Progenitor cell of endocrine pancreas (in vitro differentiated cells): Measurements from ENCODE around the gene OBSCN. TPM values are rescaled to one million over a fixed set of nuclear protein-coding genes. Genes with fewer than 3 reads are reported as not detected.

Source experiments
- DNase-seq: peaks from one replicate; pipeline ENCODE4 v3.0.0; 2021; ENCODE audit warnings: low spot score; ENCODE audit not compliant: unreplicated experiment
- H3K27ac Mint-ChIP-seq: 2 replicates; pipeline ENCODE4 v1.8.0; 2021; ENCODE audit warnings: mild to moderate bottlenecking, moderate library complexity, mixed read lengths
- H3K27me3 Mint-ChIP-seq: 2 replicates; pipeline ENCODE4 v1.8.0; 2021; ENCODE audit warnings: mixed read lengths
- H3K36me3 Mint-ChIP-seq: 2 replicates; pipeline ENCODE4 v1.8.0; 2022; ENCODE audit warnings: mixed read lengths; ENCODE audit not compliant: insufficient read depth
- H3K4me1 Mint-ChIP-seq: 2 replicates; pipeline ENCODE4 v1.8.0; 2021; ENCODE audit warnings: low read depth, mixed read lengths
- H3K4me3 Mint-ChIP-seq: 2 replicates; pipeline ENCODE4 v1.8.0; 2021; ENCODE audit warnings: low read depth, mild to moderate bottlenecking, moderate library complexity, mixed read lengths
- H3K9me3 Mint-ChIP-seq: 2 replicates; pipeline ENCODE4 v1.8.0; 2021; ENCODE audit warnings: low read depth, mixed read lengths
- CTCF ChIP-seq: fragments of 200-600 bp; sonication (generic); IDR thresholded peaks from one replicate; pipeline ENCODE4 v1.5.0; 2021; ENCODE audit warnings: antibody characterized with exemption, mild to moderate bottlenecking; ENCODE audit not compliant: unreplicated experiment
- long read RNA-seq: library from polyadenylated mRNA; unstranded; transcript quantifications from one replicate; pipeline ENCODE4 v2.0.0, GENCODE V29; 2020
- total RNA-seq: library from RNA; stranded (reverse); gene quantifications from 2 replicates; pipeline ENCODE4 v1.2.1, GENCODE V29; 2021

The OBSCN gene
- 57.3 and 57.5 TPM in 2 replicates for total RNA-seq
- long read RNA-seq, partial matches to known transcripts: 7 of 13 reads
- long read RNA-seq, other reads (novel, unspliced or antisense): 6 of 13 reads

GRCh38 chr1:228207851-228208821, at the start of gene OBSCN:
Gene OBSCN (plus strand): TSS chr1:228208044. CDS start chr1:228211784, 3,740 bp downstream.
- peaks cover 1% of the 10 kb centered on the region for H3K36me3 Mint-ChIP-seq
- H3K27me3 Mint-ChIP-seq: peaks cover 23% of the 10 kb centered on the region
- H3K9me3 Mint-ChIP-seq: no peaks in the 10 kb centered on the region
- no peak within 1 kb of the TSS for H3K27ac Mint-ChIP-seq
- no peak for DNase-seq
- no peak within 1 kb of the TSS for H3K4me3 Mint-ChIP-seq
- peaks cover 2% of the 10 kb centered on the region for H3K4me1 Mint-ChIP-seq
- TF ChIP-seq CTCF: no peak

- no peak for TF ChIP-seq CTCF
- Mint-ChIP-seq H3K27me3 (no peaks in the 10 kb centered on the region), H3K27ac (no peak overlapping the region), H3K4me1 (peaks cover 1% of the 10 kb centered on the region), H3K9me3 (no peaks in the 10 kb centered on the region), H3K36me3 (no peaks in the 10 kb centered on the region), H3K4me3 (no peak overlapping the region)
- no peak for DNase-seq
Observed at GRCh38 chr1:228158151-228159007, 49.5 kb upstream of the OBSCN start.

- Mint-ChIP-seq H3K4me3 (no peak overlapping the region), H3K27me3 (no peaks in the 10 kb centered on the region), H3K9me3 (no peaks in the 10 kb centered on the region), H3K27ac (no peak overlapping the region), H3K36me3 (no peaks in the 10 kb centered on the region), H3K4me1 (peaks cover 1% of the 10 kb centered on the region)
- DNase-seq: no peak
- TF ChIP-seq CTCF: no peak
Observed at GRCh38 chr1:228159008-228159665, 48.7 kb upstream of the OBSCN start.

- Mint-ChIP-seq H3K4me3 (no peak overlapping the region), H3K9me3 (no peaks in the 10 kb centered on the region), H3K27me3 (no peaks in the 10 kb centered on the region), H3K36me3 (no peaks in the 10 kb centered on the region), H3K4me1 (peaks cover 5% of the 10 kb centered on the region), H3K27ac (no peak overlapping the region)
- no peak for TF ChIP-seq CTCF
- DNase-seq: no peak
Observed at GRCh38 chr1:228160201-228160761, 47.6 kb upstream of the OBSCN start.
